HL-60 (cell line): Measurements from ENCODE around the gene ANAPC5.

Experiments used
- GABPA ChIP-seq: IDR thresholded peaks from 2 replicates; pipeline ENCODE4 v1.6.1; 2012; ENCODE audit warnings: low read depth
- POLR2AphosphoS5 ChIP-seq: IDR thresholded peaks from 2 replicates; pipeline ENCODE4 v1.6.1; 2012; ENCODE audit warnings: low read depth
- SPI1 ChIP-seq: IDR thresholded peaks from 2 replicates; pipeline ENCODE4 v1.6.1; 2012; ENCODE audit warnings: low read depth, mild to moderate bottlenecking, borderline replicate concordance
- TF ChIP-seq, protein P1 (sequence below): IDR thresholded peaks from one replicate; pipeline ENCODE4 v1.5.1; 2011; ENCODE audit warnings: low read length, control low read depth, inconsistent platforms; ENCODE audit not compliant: insufficient read depth
- TF ChIP-seq, protein P2 (sequence below): IDR thresholded peaks from 2 replicates; pipeline ENCODE4 v1.6.1; 2012; ENCODE audit warnings: low read depth; ENCODE audit not compliant: insufficient replicate concordance

DNA sequence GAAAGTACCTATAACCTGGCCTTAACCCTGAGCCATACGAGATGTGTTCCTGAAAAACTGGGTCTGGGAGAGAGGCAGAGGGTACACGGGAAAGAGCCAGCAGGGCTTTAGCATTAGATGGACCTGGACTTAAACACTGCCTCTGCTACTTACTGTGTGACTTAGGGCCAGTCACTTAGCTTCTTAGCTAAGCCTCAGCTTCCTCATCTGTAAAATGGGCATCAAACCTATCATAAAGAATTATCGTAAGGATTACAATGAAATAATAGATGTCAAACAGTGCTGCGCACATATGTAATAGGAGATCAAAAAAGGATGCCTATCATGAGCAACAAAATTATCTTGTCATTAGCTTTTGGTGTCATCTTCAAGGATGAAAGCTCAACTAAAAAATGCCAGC lies 23.6 kb downstream of the ANAPC5 start:
- TF ChIP-seq, protein P1, sequence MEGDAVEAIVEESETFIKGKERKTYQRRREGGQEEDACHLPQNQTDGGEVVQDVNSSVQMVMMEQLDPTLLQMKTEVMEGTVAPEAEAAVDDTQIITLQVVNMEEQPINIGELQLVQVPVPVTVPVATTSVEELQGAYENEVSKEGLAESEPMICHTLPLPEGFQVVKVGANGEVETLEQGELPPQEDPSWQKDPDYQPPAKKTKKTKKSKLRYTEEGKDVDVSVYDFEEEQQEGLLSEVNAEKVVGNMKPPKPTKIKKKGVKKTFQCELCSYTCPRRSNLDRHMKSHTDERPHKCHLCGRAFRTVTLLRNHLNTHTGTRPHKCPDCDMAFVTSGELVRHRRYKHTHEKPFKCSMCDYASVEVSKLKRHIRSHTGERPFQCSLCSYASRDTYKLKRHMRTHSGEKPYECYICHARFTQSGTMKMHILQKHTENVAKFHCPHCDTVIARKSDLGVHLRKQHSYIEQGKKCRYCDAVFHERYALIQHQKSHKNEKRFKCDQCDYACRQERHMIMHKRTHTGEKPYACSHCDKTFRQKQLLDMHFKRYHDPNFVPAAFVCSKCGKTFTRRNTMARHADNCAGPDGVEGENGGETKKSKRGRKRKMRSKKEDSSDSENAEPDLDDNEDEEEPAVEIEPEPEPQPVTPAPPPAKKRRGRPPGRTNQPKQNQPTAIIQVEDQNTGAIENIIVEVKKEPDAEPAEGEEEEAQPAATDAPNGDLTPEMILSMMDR = no peak
- TF ChIP-seq POLR2AphosphoS5 = no peak
- no peak for TF ChIP-seq GABPA
- TF ChIP-seq, protein P2, sequence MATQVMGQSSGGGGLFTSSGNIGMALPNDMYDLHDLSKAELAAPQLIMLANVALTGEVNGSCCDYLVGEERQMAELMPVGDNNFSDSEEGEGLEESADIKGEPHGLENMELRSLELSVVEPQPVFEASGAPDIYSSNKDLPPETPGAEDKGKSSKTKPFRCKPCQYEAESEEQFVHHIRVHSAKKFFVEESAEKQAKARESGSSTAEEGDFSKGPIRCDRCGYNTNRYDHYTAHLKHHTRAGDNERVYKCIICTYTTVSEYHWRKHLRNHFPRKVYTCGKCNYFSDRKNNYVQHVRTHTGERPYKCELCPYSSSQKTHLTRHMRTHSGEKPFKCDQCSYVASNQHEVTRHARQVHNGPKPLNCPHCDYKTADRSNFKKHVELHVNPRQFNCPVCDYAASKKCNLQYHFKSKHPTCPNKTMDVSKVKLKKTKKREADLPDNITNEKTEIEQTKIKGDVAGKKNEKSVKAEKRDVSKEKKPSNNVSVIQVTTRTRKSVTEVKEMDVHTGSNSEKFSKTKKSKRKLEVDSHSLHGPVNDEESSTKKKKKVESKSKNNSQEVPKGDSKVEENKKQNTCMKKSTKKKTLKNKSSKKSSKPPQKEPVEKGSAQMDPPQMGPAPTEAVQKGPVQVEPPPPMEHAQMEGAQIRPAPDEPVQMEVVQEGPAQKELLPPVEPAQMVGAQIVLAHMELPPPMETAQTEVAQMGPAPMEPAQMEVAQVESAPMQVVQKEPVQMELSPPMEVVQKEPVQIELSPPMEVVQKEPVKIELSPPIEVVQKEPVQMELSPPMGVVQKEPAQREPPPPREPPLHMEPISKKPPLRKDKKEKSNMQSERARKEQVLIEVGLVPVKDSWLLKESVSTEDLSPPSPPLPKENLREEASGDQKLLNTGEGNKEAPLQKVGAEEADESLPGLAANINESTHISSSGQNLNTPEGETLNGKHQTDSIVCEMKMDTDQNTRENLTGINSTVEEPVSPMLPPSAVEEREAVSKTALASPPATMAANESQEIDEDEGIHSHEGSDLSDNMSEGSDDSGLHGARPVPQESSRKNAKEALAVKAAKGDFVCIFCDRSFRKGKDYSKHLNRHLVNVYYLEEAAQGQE = no peak
- no peak for TF ChIP-seq SPI1
